ENCODE measurements around the gene SERPINA4. TPM values are rescaled to one million over a fixed set of nuclear protein-coding genes. Genes with fewer than 3 reads are reported as not detected.

SERPINA4 gene
- 1 to 10 TPM in 1 of 12 donors, under 1 TPM in 2, not detected in 9; 0.15 to 1.2 (median 0.25) TPM for polyA plus RNA-seq (ENCODE audit: insufficient read length in 12 of 12)
- long read RNA-seq, donor 1, transcript SERPINA4-203 (5 exons, 2,012 nt) = major isoform, 16 of 38 reads
- long read RNA-seq, donor 1, partial matches to known transcripts = 21 of 38 reads
- long read RNA-seq, donor 1, other reads (novel, unspliced or antisense) = 0 of 38 reads
- long read RNA-seq, donor 2 = 0 reads
- long read RNA-seq, donor 3 = 0 reads
- long read RNA-seq, donor 4 = 0 reads
- long read RNA-seq, donor 5 = 0 reads
- long read RNA-seq, donor 6 = 0 reads
- long read RNA-seq, donor 7 = 0 reads
- long read RNA-seq, donor 8 = 0 reads
- long read RNA-seq, donor 9 = 0 reads
- long read RNA-seq, donor 10 = 0 reads
- long read RNA-seq, donor 11 = 0 reads

- no peak for DNase-seq
Observed at GRCh38 chr14:94560751-94561655, at the start of gene SERPINA4. TSS of gene SERPINA4 (plus strand) at chr14:94561442. CDS start at chr14:94563483, 2,041 bp downstream.

- no peak for DNase-seq
Observed at GRCh38 chr14:94514351-94514750, 46.9 kb upstream of the SERPINA4 start.

DNA sequence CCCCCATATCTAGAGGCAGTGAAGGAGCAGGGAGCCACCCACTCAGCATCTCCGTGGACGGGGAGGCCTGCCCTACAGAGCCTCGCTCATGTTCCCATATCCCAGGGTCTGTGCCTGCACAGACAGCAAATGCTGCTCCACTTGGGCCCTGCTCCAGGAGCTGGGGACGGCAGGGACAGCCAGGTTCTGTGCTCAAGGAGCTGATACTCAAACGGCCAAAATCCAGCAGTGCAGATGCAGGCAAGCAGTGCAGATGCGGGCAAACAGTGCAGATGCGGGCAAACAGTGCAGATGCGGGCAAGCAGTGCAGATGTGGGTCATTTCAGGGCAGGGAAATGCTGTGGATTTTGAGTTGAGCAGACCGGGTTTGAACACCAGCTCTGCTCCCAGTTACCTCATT is 45.8 kb upstream of the SERPINA4 start:
- no peak for DNase-seq

- DNase-seq = no peak
Observed at GRCh38 chr14:94515856-94516255, 45.4 kb upstream of the SERPINA4 start.

- no peak for DNase-seq
Observed at GRCh38 chr14:94517248-94517640, 44.0 kb upstream of the SERPINA4 start.

DNA sequence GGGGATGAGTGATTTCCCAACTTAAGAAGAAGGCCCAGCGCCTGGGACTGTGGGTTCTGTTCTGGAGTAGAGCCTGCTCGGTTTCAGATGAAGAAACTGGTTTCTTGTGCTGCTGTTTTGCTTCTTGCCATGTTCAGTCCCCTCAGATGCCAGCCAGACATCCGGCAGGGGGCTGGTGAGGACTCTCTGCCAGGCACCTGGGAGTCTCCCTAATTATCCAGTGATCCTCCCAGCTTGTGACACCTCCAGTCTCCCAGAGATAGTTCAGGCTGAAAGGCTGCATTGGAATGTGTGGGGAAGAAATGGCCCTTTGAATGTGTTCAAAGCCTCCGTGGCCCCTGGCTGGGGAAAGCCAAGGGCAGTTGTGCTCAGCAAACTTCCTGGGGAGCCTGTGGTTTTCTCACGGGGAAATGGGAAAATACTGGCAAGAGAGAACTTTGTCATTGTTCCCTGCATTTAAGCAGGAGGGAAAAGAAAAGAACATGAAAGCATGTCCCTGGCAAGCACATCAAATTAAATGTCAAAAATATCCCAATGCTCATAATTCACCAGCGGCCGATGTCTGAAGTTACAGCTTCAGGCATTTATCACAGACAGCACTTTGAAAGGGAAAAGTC is 43.5 kb upstream of the SERPINA4 start:
- DNase-seq = no peak

- no peak for DNase-seq
Observed at GRCh38 chr14:94521375-94522114, 39.7 kb upstream of the SERPINA4 start.

DNA sequence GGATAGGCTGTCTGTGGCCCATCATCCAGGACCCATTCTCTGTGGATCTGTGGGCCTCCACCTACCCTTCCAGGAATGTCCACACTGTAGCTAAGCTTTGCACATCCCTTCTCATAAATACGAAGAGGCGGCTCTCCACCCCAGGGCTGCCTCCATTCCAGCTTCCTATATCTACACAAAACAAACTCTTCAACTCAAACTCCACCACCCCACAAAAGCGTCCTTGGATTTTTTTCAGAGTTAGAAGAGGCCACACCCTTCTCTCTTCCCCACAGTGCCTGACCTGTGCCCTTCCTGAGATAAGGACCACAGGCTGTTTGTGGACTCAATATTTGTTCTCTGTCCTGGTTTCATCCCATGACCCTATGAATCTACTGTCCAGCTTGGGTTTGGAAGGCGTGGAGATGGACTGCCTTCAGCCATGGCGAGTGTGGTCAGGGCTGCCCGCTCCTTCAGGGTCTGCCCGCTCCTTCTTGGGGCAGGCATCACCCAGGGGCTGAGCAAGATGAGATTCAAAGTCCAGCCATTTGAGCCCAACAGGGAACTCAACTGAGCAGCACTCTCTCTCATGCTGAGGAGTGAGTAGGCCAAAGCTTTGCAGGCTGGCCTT is 39.0 kb upstream of the SERPINA4 start:
- no peak for DNase-seq

- DNase-seq = no peak
Observed at GRCh38 chr14:94523265-94523664, 38.0 kb upstream of the SERPINA4 start.

DNA sequence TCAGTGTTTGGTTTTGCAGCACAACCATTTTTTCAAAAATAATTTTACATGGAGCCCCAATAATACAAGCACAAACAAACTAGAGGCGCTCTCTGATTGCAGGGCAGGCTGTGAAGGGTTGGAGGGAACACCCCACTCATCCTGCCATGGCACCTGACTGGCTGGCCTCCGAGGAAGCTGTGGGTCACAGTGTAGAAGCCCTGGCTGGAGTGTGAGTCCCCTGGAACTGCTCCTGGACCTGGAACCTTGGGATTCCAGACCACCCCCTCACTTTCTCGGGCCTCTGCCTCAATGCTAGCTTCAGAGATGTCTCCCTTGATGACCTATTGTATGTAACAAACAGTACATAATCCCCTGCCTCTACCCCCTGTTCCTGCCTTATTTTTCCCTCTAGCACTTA is 37.1 kb upstream of the SERPINA4 start:
- no peak for DNase-seq

GRCh38 chr14:94531187-94531586 is 30.1 kb upstream of the SERPINA4 start:
- no peak for DNase-seq

DNA sequence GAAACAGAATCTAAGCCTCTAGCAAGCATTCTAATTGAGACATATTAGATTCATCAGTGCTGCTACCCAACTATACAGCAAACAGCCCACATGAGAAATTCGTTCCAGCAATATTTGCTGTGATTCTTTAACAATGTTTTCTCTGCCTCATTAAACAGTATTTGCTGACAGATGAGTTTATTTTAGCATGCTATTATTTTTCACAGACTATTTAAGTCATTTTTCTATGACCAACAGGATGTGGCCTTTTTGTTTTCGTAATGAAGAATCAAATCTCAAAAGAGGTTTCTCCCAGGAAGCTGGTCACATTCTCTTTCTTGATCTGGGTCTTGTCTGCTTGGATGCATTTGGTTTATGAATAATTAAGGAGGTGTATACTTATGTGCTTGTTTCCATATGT is 28.8 kb upstream of the SERPINA4 start:
- no peak for DNase-seq

- DNase-seq = no peak
Observed at GRCh38 chr14:94535506-94535905, 25.7 kb upstream of the SERPINA4 start.

GRCh38 chr14:94536836-94537235 is 24.4 kb upstream of the SERPINA4 start:
- no peak for DNase-seq

DNA sequence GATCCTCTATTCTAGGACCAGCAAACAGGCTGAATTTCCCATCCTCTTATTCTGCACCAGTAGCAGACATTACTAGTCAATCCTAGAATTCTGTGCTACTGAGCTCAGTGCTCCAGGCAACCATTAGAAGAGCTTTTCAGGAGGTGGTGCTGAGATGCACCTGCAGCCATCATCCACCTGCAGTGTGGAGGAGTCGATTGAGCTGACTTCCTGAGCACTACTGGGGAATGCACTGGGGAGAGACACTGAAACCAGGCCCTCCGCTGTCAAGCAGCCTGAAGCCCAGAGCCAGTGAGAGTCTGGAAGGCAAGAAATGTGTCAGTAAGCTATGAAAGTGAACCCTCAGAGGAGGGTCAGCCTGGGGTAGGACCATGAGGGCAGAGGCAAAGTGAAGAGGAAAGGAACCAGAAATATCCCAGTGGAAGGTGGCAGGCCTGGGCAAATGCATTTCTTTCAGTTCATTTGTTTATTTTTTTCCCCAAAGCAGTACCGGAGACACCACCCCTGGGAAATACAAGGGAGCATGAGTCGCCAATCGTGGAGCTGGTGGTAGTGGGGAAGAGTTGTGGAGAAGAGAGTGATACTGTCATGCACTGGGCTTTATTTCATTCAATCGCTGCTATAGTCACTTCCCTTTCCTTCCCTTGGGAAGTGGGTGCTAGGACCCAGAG is 23.0 kb upstream of the SERPINA4 start:
- no peak for DNase-seq

GRCh38 chr14:94539181-94539580 is 22.1 kb upstream of the SERPINA4 start:
- DNase-seq = no peak

GRCh38 chr14:94540031-94540794 is 21.0 kb upstream of the SERPINA4 start:
- no peak for DNase-seq

- DNase-seq = no peak
Observed at GRCh38 chr14:94541234-94541975, 19.8 kb upstream of the SERPINA4 start.
